Measurements from ENCODE around the gene AMH. TPM values are rescaled to one million over a fixed set of nuclear protein-coding genes. Genes with fewer than 3 reads are reported as not detected.

Gene AMH
- total RNA-seq, 1 donor from 2014 or later, result 5.9 TPM

- intact Hi-C loops (cut with micrococcal nuclease), result no loop called here
Observed at GRCh38 chr19:2247433-2248101, 1.6 kb upstream of the AMH start.

DNA sequence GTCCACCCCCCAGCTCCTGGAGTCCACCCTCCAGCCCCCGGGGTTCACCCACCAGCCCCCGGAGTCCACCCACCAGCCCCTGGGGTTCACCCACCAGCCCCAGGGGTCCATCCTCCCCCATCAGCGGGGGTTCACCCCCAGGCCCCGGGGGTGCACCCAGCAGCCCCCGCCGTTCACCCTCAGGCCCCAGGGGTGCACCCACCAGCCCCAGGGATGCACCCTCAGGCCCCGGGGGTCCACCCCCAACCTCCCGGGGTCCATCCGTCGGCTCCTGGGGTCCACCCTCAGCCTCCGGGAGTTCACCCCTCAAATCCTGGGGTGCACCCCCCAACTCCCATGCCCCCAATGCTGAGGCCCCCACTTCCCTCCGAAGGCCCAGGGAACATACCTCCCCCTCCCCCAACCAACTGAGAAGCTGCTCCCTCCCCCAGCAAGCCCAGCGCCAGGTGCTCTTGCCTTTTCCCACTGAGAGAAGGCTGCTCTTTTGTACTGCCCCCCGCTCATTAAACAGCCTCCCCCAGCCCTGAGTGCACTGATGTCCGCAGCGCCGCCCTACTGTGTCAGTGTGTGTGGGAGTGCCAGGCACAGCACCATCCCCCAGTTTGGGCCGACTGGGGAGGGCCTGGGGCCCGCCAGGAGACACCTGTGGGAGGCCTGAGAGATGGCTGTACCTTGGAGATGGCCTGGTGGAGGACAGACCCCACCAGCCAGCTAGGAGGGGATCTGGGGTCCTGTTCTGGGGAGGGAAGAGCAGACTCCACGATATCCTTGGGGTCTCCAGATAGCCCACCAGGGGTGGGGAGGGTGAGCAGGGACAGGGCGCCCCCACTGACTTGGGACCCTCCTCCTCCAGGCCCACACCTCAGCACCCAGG is 750 bp upstream of the AMH start:
- intact Hi-C loops (cut with micrococcal nuclease), result no loop called here

DNA sequence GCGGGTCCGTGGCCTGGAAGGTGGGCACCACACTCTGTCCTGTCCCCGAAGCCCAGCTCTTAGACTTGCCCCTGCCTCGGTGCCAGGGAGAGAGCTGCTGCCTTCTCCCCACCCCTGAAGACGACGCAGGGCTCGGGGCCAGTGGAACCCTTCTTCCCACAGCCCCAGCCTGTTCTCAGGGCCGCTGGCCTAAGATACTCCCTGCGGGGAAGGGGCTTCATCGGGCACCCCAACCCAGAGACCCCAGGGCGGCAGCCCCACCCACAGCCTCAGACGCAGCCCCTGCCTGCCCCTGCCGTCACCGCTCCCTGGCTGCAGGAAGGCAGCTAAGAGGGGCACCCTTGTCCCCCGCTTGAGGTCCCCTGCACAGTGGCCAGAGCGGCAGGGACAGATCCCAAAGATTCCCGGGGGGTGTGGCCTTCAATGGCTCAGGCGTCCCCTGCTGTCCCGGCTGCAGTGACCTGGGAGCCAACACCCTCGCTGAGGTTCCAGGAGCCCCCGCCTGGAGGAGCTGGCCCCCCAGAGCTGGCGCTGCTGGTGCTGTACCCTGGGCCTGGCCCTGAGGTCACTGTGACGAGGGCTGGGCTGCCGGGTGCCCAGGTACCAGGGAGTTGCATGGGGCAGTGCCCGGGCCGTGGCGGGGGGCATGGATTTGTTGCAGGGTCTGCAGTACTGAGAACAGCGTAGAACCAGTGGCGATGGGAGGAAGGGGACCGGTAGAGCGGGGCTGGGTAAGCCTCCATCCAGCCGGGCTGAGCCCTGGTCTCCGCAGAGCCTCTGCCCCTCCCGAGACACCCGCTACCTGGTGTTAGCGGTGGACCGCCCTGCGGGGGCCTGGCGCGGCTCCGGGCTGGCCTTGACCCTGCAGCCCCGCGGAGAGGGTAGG is 1.0 kb downstream of the AMH start:
- intact Hi-C loops (cut with micrococcal nuclease), result no loop called here

DNA sequence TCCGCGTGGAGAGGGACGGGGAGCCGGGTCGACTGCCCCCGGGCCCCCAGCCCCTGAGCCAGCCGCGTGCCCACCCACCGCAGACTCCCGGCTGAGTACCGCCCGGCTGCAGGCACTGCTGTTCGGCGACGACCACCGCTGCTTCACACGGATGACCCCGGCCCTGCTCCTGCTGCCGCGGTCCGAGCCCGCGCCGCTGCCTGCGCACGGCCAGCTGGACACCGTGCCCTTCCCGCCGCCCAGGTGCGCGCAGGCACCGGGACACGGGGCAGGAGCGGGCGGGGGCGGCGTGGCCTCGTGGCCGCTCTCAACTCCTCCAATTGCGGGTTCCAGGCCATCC is 1.6 kb downstream of the AMH start:
- intact Hi-C loops (cut with micrococcal nuclease), result no loop called here

GRCh38 chr19:2251106-2252054 is 2.3 kb downstream of the AMH start:
- intact Hi-C loops (cut with micrococcal nuclease), result no loop called here

GRCh38 chr19:2252055-2252796 is 3.1 kb downstream of the AMH start:
- intact Hi-C loops (cut with micrococcal nuclease), result no loop called here

GRCh38 chr19:2252797-2253105 is 3.6 kb downstream of the AMH start:
- intact Hi-C loops (cut with micrococcal nuclease), result no loop called here

GRCh38 chr19:2253106-2254063 is 4.3 kb downstream of the AMH start:
- intact Hi-C loops (cut with micrococcal nuclease), result no loop called here

GRCh38 chr19:2254064-2254872 is 5.1 kb downstream of the AMH start:
- intact Hi-C loops (cut with micrococcal nuclease), result no loop called here

DNA sequence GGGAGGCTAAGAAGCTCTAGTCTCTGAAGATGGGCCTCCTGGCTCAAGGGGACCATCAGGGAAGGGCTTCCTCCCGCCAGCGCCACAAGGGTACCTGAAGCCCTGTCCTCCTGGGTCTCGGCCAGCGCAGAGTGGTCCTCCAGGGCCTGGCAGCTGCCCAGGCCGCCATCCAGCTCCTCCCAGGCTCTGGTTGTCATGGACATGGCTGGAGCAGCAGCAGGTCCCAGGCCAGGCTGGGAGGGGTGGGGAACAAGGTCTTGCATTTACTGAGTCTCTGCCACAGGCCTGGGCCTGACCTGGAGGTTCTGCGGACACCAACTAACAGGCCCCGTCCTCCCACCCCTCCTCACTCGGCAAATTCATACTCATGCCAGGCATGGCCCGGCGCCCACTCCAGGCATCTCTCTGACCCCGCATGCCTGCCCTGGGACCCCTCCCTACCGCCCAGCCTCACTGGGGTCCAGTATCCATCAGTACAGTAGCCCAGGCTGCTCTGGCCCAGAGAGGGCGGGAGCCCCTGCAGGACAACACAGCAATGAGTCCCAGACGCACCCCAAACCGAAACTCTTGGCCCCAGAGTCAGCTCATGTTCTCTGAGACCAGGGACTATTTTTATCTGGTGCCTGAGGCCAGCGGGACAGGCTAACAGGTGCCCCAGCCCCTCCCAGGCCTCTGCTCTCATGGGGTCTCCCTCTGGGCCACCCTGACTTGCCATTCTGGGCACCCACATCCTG is 6.2 kb downstream of the AMH start:
- intact Hi-C loops (cut with micrococcal nuclease), result no loop called here

DNA sequence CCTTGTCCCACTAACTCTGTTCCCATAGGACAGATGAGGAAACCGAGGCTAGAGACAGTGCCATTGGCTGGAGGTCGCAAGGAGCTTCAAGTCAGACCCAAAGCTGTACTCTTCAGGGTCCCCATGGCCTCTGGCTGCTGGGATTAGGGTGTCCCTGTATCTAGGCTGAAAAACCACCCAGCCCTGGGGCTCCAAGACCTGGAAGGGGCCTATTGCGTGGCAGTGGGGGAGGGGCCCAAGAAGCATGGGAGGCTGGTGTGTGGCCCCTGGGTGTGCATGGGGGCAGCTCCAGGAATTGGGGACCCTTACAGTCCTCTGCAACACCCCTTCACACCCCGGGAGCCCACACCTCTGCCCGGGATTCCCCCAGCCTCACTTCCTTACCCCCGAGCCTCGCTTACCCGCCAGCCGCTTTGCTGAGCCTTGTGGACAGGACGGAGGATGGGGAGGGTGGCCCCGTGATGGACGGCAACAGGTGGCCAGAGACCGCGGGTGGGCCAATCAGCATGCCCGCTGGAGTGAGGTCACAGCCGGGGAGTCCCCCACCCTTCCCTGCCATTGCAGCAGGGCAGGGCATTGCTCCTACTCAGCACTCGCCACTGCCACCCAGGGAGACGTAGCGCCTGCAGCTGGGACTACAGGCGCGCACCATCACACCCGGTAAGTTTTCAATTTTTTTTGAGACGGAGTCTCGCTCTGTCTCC is 7.0 kb downstream of the AMH start, which contains the start of gene JSRP1:
Gene JSRP1, minus strand, starts transcription at position 436 of the 704 bp plus-strand sequence. CDS start 1,103 bp downstream, outside the sequence.
- intact Hi-C loops (cut with micrococcal nuclease), result no loop called here

- intact Hi-C loops (cut with micrococcal nuclease), result no loop called here
Observed at GRCh38 chr19:2259336-2259735, 10.2 kb downstream of the AMH start.

- intact Hi-C loops (cut with micrococcal nuclease), result no loop called here
Observed at GRCh38 chr19:2260341-2260805, 11.2 kb downstream of the AMH start.

GRCh38 chr19:2261438-2262172 is 12.5 kb downstream of the AMH start:
- intact Hi-C loops (cut with micrococcal nuclease), result no loop called here

DNA sequence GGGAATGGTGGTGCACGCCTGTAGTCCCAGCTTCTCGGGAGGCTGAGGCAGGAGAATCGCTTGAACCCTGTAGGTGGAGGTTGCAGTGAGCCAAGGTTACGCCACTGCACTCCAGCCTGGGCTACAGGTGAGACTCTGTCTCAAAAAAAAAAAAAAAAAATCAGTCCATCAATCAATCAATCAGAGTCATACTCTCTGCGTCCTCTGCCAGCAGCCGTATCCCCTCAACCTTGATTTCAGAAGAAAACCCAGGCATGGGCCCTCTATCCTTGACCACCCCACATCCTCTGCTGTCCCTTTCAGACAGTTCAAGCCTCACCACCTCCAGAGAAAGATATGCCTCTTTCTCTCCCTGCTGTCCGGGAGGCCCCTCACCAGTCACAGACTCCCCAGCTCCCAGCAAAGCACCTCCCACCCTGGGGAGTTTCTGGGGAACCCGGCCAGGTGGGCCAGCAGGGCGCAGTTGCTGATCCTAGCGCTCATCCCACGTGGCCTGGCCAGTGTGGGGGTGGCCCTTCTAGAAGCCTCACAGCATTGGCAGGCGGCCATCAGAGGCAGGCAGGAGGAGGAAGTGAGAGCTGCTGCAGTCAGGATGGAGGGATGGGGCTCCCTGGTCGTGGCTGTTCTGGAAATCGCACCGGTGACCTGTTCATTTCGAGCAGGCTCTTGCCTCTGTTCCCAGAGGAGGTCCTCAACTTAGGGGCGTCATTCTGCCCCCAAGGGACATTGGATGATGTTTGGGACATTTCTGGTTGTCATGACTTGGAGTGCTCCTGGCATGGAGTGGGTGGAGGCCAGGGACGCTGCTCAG is 17.3 kb downstream of the AMH start:
- intact Hi-C loops (cut with micrococcal nuclease), result no loop called here

Measured in T-helper 2 cell treated with Interferon-gamma antibody and Interleukin-4, amounts not matched to agents 100 ng/mL and 5 ng/mL, for 36 hours (primary cell).